ENCODE data around the gene C5. TPM values are rescaled to one million over a fixed set of nuclear protein-coding genes. Genes with fewer than 3 reads are reported as not detected.

The C5 gene
- total RNA-seq, 1 donor, result 3.9 TPM

DNA sequence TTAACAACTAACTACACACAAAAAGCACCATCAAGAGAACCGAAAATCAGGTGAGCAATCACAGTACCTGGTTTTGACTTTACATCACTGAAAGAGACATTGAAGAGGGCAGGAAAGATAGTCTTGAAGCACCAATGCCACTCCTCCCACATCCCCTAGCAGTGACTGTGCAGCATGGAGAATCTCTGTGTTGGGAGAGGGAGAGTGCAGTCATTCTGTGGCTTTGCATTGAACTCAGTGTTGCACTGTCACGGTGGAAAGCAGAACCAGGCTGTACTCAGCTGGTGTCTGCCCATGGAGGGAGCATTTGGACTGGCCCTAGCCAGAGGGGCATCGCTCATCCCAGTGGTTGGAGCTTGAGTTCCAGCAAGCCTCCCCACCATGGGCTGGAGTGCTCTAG is 40.4 kb downstream of the C5 start:
- no peak overlapping the region for H3K4me3 ChIP-seq (ENCODE audit: low read depth, low read length)
- TF ChIP-seq CTCF (IDR thresholded peaks at IDR 0.05; ENCODE audit: insufficient read depth, low read depth, low read length), result no peak
- no peak for DNase-seq (ENCODE audit: low read depth)

DNA sequence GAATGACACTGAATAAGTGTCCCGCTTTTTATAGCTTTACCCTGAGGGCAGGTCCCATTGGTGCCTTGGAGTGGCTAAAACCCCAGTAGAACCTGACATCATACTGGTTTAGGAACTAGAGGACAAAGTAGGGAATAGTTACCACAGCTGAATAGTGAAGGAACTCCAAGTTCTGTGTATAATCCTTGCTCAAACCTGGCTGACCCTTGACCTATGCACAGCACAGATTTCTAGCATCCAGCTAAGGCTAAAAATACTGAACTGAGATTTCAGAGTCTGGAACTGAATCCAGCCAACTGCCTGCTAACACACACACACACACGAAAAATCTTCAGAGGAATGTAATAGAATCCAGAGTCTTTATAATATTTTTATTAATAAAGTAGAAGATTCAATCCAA is 50.8 kb downstream of the C5 start:
- DNase-seq (ENCODE audit: low read depth), result no peak
- no peak overlapping the region for H3K4me3 ChIP-seq (ENCODE audit: low read depth, low read length)
- no peak for TF ChIP-seq CTCF (IDR thresholded peaks at IDR 0.05; ENCODE audit: insufficient read depth, low read depth, low read length)

GRCh38 chr9:120998111-120998510 is 52.0 kb downstream of the C5 start:
- TF ChIP-seq CTCF (IDR thresholded peaks at IDR 0.05; ENCODE audit: insufficient read depth, low read depth, low read length), result no peak
- H3K4me3 ChIP-seq (ENCODE audit: low read depth, low read length), result no peak overlapping the region
- DNase-seq (ENCODE audit: low read depth), result no peak

DNA sequence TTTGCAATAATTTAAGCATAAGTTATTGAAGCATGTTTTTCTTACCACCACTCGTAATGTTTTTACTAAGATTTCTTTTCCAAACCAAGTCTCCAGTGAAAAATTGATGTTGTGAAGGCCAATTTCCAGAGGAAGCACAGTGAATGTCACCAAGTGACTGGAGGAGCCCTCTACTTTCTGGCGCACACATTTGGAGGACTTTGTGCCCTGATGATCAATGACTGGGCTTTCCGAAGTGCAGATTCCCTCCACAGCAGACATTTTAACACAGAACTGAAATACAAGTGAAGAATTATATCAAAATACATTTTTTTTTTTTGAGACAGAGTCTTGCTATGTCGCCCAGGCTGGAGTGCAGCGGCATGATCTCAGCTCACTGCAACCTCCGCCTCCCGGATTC is 52.6 kb downstream of the C5 start:
- no peak for TF ChIP-seq CTCF (IDR thresholded peaks at IDR 0.05; ENCODE audit: insufficient read depth, low read depth, low read length)
- no peak for DNase-seq (ENCODE audit: low read depth)
- no peak overlapping the region for H3K4me3 ChIP-seq (ENCODE audit: low read depth, low read length)

- no peak for TF ChIP-seq CTCF (IDR thresholded peaks at IDR 0.05; ENCODE audit: insufficient read depth, low read depth, low read length)
- H3K4me3 ChIP-seq (ENCODE audit: low read depth, low read length), result no peak overlapping the region
- DNase-seq (ENCODE audit: low read depth), result no peak
These were observed 53.7 kb downstream of the C5 start for GRCh38 chr9:120996409-120996808.

DNA sequence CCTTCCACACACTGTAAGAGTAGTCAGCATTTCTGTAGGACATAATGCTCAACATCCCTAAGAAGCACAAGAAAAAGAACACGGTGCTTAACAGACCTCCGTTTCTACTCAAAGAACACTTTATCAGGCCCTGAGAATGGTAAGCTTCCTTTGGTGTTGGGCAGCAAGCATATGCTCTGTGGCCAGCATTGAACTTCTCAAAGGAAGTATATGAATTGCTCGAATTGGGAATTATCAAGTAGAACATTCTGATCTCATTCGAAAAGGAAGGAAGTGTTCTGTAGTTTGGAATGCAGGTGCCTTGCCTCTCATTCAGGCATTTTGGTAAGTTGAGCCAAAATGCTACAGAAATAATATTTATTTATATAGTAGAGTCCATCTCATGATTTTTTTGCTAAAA is 61.0 kb downstream of the C5 start:
- no peak for TF ChIP-seq CTCF (IDR thresholded peaks at IDR 0.05; ENCODE audit: insufficient read depth, low read depth, low read length)
- DNase-seq (ENCODE audit: low read depth), result no peak
- H3K4me3 ChIP-seq (ENCODE audit: low read depth, low read length), result no peak overlapping the region

DNA sequence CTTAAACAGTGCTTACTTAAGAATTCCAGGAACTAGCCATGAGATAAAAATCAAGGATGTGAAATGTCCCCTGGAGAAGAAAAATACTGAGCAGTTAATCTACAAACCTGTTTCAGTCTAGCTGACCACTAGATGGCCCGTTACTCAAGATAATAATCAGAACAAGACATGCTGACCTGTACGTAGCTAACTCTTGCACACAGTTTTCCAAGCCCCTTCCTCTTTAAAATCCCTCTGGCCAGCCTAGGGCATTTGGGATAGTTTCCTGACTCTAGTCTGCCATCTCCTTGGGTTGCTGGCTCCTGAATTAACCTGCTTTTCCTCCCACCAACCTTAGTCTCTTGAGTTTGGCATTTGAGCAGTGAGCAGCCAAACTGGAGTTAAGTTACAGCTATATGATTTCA is 64.3 kb downstream of the C5 start:
- H3K4me3 ChIP-seq (ENCODE audit: low read depth, low read length), result no peak overlapping the region
- DNase-seq (ENCODE audit: low read depth), result peak; percentile 80
- peak; percentile 63 for TF ChIP-seq CTCF (IDR thresholded peaks at IDR 0.05; ENCODE audit: insufficient read depth, low read depth, low read length)
